ENCODE measurements around the gene CYP27B1.

Gene CYP27B1

DNA sequence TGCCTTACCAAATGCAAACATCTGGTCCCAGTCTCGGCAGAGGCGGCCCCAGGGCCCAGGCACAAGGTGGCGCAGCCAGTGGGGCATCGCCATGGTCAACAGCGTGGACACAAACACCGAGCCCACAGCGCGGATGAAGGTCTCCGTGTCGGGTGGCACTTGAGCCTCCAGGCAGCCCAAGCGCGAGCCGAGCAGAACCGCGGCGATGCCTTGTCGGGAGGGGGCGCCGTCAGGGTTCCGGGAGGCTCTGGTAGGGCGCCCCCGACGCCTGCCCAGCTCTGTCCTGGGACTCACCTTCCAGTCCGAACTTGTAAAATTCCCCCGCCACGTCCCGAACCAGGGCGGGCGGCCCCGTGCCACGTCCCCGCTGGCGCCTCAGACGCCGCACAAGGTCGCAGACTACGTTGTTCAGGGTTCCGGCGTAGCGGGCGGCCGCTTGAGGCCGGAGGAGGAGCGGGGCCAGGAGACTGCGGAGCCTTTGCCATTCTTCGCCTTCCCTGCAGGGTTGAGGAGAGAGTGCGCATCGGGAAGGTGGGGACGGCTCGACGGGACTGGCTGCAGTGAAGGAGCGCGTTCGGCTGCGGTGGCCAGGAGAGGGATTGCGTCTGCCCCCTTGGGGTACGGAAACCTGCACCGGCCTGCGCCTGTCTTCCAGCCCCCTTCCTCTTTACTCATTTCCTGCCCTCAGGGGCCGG, 1.7 kb downstream of the CYP27B1 start:
- DNase-seq = peak; percentile 59

DNA sequence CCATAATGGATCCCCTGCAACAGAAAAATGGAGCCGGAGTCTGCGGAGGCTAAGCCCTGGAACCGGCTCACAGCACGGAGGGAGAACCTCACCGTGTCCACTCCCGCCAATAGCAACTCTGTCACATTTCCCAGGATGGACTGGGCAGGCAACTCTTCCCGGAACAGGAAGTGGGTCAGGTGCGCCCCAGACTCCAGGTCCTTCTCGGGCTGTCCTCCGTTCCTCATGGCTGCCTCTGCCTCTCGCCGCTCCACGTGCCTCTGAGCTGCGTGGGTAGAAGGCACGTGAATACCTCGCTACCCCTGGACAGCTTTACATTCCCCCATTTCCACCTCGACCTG, 2.2 kb downstream of the CYP27B1 start:
- DNase-seq = peak; percentile 39

DNA sequence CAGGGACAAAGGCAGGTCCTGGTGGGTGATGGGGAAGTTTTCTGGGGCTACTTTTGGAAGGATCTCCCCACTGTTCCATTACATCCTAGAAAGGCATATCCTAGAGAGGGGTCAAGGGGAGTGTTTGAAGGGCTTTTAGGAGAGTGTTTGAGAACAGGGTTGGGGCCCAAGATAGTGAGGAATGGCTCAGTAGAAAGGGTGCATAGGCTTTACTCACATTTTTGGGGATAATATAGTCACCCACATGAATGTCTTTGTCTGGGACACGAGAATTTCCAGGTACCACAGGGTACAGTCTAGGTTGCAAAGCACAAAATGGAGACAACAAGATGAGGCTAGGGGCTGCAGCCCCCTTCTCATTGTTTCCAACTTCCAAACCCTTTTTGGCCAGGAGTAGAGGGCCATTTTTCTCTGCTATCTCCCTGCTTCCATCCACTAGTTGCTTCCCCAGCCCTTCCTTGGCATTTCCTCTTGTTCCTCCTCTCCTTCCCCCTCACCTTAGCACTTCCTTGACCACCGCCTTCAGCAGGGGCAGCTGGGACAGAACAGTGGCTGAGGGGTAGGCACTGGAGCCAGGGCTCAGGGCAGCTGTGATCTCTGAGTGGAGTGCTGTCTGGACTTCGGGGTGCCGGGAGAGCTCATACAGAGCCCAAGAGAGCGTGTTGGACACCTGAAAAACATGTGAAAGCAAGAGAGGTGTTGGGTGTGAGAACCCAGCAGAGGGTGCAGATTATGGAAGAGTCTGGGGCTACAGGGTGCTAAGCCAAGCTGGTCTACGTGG, 2.8 kb downstream of the CYP27B1 start:
- no peak for DNase-seq

DNA sequence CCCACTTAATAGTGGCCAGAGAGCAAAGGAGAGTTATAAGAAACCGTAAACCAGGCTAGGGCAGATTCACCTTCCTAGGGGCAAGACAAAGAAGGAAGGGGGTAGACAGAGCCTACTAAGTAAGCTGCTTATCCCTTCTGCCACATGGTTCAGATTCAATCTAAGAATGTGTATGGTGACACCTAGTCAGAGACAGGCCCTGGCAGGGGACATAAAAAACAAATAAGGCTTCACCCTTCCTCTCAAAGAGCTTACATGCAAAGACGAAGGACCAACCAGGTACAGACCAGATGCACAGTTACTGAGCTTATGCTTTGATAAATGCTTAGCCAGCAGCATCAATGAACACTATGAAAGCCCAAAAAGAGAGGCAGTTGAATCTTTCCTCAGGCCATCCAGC, 4.4 kb downstream of the CYP27B1 start:
- no peak for DNase-seq

DNA sequence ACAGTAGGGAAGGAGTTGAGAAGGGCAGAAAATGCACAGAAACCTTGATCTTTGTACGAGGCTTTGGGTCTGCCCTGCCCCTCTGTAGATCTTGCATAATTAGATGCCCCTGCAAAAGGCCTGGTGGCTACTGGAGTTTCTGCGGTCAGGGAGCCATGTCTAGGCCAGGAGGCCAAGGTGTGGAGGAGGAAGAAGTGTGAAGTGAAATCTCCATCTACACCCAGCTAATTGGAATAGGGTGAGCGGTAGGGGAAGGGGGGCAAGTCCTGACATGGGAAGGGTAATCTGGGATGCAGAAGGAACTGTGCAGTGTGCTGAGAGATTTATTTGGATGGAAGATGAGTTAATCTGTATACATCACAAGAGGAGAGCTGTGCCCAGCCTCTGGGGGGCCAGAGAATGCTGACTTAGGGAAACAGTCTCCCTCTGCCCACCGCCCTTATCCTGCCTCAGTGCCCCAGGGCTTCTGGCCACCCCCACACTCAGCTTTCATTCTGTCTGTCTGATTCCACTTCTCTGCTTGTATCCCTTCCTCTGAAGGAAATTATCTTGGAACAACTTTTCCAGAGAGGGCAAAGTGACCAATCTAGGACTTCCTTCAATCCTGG, 5.4 kb downstream of the CYP27B1 start:
- DNase-seq = no peak

DNA sequence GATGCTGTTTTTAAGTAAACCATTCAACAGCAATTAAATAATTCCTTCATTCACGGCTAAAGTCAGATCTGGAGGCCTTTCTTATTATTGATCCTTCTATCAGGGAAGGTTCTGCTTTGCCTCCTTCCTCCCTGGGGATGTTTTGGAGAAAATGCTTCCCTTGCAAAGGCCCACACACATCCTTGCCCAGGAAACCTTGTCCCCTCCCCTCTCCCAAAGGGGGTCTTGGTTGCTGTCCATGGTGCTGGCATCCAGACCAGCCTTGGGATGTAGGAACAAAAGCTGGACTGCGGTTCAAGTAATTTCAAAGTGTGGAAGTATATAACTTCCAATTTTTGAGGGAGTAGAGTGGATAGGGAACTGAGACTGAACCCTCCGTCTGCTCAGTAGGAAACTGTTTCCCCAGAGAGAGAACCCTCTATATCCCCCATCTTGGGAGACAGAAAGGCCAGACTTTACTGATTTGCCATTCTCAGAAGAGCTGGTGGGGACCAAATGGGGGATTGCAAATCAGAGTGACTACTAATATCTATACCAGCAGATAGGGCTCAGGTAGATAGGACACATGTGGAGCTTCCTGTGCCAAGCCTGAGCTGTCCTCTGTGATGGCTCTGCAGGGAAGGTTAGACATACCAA, 6.4 kb downstream of the CYP27B1 start:
- no peak for DNase-seq

DNA sequence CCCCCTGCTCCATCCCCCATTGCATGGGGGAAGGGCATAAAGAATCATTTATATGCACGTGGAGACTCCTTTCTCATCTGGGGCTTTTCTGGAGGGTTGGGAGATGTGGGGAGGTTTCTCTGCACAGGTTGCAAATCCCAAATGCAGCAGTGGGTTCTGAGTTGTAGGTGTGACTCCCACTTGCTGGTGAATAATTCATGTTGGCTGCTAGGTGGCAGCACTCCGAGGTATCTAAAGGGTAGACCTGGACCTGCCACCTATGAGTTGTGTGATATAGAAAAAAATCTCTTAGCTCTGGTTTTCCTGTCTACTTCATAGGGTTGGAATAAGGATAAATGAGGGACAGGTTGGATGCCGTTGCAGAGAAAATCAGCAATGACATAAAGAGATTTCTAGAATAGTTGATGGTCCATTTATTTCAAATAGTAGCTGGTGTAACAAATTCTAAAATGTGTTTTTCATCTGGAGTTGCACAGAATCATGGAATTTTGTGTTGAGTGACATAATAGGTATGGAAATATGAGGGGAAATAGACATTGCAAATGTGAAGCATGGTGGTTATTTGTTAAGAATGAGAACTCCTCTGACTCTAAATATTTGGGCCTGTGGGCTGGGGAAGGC, 7.4 kb downstream of the CYP27B1 start:
- DNase-seq = peak; percentile 40

DNA sequence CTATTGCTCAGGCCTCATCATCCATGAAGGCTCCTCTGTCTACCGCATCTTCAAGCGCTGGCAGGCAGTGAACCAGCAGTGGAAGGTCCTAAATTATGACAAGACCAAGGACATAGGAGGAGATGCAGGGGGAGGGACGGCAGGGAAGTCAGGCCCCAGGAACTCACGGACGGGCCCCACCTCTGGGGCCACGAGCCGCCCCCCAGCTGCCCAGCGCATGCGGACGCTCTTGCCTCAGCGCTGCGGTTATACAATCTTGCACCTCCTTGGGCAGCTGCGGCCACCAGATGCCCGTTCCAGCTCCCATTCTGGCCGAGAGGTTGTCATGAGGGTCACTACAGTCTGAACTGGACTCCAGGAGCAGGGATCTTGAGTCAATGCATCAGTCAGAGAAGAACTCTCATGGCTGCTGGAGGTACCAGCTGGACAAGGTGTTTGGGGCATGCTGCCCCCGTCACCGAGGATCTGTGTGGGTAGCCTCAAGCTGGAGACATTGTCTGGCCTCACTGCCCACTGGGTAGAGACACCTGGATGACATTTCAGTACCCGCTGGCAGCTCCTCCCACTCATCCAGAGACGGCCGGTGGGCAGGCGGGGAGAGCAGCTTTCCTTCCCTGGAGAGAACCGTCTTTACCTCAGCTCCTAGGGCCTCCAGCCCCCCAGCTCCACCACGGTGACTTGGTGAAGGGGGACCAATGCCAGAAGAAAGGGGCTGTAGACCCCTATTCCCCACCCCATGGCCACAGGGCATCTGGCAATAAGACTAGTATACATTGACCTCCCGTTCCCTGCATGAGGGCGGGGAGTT, 8.1 kb downstream of the CYP27B1 start:
- DNase-seq = no peak

DNA sequence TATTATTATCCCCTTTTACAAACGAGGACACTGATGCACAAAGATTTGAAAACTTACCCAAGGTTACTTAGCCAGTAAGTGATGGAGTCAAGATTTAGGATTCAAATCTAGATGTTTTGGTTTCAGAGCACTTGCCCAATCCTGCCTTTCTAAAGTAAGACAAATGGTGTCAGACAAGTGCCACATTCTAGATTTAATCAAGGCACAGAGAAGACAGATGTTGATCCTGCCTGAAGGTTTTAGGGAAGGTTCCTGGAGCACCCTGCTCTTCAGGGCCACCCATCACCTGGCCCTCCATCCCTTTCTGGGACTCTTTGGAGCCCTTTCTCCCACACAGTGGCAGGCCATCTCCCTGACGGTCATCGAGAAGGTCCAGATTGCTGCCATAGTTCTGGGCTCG, 9.1 kb downstream of the CYP27B1 start:
- DNase-seq = no peak

DNA sequence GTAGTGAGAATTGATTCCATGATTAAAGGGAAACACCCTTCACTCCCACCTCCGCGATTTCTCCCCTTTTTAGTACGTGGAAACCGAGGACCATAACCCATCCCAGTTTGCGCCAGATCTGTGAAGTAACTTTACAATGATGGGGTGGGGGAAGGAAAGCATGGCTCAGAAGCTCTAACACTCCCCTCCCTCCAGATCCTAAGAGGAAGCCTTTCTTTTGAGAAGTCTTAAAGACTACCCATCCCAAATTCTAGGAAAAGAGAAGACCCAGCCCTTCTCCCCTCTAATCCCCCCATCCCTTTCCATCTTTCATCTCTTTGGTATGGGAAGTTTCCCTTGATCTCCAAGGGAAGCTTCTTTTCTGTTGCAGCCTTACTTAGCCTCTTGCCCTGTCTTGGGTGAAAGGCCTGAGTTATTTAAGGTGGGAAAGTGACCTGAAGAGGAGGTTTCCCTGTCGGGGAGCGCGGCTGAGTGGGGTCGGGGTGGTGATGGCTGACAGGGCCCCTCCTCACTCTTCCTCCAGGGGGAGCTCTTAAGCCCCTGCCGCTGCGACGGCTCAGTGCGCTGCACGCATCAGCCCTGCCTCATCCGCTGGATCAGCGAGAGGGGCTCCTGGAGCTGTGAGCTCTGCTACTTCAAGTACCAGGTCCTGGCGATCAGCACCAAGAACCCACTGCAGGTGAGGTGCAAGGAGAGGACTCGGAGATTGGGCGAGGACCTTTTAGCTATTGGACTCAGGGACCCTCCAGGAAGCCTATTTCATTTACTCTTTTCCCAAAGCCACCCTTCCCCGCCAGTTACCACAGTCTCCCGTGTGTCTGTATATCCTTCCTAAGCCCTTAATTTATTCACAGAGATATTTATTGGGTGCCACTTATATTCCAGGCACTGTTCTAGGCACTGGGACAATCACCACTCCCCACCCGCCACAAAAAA, 10.2 kb downstream of the CYP27B1 start:
- peak; percentile 65 for DNase-seq

DNA sequence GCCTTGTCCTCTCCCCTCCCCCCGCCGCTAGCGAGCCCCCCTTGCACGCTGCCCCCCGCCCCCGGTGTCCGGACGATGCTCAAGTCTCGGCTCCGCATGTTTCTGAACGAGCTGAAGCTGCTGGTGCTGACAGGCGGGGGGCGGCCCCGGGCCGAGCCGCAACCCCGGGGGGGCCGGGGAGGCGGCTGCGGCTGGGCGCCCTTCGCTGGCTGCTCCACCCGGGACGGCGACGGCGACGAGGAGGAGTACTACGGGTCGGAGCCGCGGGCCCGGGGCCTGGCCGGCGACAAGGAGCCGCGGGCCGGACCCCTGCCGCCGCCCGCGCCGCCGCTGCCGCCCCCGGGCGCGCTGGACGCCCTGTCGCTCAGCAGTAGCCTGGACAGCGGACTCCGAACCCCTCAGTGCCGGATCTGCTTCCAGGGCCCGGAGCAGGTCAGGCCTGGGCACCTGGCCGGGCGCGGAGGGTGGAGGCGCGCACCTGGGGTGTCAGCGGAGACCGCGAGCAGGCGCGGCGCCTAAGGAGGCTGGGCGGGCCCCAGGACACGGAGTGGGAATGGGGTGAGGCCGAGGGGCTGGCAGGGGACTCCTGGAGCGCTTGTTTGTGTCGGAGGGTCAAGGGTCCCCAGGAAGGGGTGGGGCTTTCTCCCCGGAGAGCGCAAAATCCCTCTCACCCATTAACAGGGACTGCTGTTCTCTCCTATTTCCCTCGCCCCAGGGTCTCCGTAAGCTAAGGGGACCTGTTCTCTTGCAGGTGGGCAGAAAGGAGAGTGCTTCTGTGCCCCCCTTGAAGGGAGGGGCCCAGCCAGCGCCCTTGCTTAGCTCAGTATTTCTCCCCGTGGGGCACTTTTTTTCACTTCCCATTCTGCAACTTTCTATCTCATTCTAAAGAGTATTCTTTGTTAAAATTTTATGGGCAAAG, 11.2 kb downstream of the CYP27B1 start:
- peak; percentile 9 for DNase-seq

DNA sequence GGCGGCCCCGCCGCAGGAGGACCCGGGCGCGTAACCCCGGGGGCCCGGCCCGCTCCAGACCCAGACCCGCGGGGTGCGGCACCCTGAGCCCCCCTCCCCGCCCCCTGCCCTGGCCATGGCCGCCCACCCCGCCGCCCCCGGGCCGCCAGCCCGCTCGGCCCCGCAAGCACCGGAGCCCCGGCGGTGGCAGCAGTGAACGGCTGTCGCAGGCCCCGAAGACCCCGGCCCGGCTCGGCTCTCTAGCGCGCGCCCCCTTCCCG, 11.8 kb downstream of the CYP27B1 start:
- DNase-seq = no peak

DNA sequence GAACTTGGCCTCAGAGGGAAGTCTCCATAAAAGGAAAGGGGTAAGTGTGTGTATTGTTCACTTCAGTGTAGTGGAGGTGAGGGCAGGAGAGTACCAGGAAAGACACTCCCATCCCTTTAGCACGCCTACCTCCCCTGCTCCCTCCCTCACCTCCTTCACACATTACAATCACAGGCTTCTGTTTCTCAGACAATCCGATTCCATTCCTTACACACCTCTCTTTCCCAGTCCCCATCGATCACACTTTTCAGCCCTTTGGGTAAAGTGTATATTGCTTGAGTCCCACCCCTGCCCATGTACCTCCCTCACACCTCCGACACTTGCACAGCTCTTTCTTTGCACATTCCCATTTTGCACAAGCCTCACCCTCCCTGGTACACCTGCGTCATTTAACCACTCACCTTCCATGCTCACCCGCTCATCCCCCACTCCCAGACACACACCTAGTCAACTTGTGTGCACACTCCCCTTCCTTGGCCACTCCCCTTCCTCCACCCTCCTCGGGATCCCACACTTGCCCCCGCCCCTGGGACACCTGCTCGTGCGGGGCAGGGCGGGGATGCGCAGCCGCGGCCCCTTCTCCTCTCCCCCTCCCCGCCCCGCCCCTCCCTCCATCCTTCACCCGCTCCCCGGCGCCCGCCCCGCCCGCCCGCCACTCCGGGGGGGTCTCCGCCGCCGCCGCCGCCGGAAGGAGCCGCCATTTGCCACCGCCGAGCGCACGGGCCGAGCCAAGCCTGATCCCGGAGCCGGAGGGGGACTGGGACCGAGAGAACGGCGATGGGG, 12.3 kb downstream of the CYP27B1 start, which contains the start of gene MARCHF9:
Gene MARCHF9, plus strand, starts transcription at position 693 of the 783 bp plus-strand sequence. CDS start 426 bp downstream, outside the sequence.
- DNase-seq = peak; percentile 84

DNA sequence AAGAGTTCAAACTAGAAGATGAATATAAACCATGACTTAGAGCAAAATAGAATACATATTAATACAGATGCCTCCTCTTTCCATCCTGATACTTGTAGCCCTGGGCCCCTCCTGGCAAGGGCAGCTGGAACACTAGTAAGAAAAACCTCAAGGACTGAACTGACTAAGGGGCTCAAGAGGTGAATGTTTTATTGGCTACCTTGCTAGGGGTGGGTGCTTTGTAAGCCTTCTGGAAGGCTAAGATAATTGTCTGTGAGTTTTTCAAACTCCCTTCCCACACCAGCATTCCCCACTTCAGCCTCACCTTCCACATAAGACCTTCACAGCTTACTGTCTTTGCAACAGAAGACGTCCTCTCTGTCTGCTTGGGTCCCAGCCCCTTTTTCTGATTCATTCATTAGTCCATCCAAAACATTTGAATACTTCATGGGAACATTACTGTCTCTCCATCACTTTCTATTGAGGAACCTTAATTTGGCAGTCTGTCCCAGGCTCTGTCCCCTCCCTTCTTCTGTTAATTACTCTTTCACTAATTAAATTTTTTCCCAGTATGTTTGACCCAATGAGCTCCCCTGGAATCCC, 13.0 kb downstream of the CYP27B1 start:
- DNase-seq = no peak

DNA sequence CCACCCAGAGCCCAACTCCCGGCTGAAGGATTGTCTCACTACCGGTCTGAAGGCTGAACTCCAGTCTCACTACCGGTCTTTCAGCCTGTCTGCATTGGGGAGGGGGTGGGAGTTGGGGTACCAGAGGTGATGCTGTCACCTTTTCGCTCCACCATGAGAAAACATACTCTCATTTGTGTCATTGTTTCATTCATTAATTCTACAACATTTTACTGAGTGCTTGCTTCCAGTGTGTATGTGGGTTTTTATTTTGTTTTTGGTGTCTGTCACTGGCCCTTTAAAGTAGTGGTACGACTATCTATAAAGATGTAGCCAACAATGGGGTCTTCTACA, 14.2 kb downstream of the CYP27B1 start:
- DNase-seq = no peak

DNA sequence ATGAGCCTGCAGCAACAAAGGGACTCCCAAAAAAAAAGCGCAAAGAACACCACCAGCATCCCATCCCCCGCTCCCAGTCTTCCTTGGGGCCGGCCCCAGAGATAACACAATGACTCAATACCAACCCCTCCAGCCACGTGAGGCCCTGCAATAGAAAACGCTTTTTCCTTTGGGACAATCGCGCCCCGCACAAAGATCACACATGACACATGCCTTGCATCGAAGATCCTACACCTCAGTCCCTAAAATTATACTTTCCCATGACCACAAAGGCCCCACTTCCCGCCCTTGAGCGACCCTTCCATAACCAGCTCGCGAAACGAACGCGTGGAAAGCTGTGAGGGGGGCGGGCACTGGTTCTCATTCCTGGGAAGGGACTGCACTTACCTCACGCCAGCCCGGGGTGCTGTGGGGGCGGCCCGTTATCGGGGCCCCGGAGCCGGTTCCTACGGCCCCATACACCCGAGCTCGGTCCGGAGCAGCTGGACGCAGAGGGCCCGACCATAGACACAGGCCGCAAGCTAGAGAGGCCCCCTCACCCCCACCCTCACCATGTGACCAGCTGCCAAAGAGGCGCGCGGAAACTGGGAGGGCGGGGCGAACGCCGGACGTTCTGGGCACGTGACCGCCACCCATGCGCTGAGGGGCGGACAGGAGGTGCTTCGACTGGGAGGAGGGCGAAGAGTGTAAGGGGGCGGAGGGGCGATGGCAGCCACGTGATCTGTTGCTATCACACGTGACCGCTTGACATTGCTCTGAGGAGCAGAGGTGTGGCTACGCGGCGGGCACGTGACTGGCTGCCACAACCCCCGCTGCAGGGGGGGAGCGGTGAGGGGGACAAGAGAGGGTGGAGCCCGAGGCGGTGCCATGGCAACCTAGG, 14.8 kb downstream of the CYP27B1 start, which contains the start of gene CDK4:
Gene CDK4, minus strand, starts transcription at position 523 of the 880 bp plus-strand sequence. CDS start 593 bp downstream, outside the sequence.
- peak; percentile 99 for DNase-seq

DNA sequence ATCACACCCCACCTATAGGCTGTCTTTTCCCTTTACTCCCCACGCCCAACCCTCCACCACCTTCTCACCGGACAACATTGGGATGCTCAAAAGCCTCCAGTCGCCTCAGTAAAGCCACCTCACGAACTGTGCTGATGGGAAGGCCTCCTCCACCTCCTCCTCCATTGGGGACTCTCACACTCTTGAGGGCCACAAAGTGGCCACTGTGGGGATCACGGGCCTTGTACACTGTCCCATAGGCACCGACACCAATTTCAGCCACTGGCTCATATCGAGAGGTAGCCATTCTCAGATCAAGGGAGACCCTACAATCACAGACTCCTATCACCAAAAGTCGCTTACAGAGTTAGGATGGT, 15.5 kb downstream of the CYP27B1 start:
- DNase-seq = no peak
